Measurements from ENCODE around the gene KIF25.

DNA sequence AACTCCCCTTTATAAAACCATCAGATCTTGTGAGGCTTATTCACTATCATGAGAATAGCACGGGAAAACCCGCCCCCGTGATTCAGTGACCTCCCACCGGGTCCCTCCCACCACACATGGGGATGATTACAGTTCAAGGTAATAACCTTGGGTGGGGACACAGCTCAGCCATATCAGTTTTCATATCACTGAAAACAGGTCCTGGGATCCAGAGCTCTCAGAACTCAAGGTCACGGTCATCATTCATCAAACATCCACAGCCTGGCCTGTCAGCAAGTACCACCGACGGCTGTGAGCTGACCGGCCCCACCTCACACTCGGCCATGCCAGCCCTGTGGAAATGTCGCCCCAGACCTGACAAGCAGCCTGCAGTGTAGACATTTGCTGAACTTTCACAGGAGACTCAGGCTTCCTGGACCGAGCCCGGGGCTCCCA lies 95.6 kb downstream of the KIF25 start:
- TF ChIP-seq CTCF (IDR thresholded peaks at IDR 0.05 in 4 of 5, conservative IDR thresholded peaks at IDR 0.05 in 1 of 5) (no peak), POLR2A (IDR thresholded peaks at IDR 0.05) (no peak)

All from gastrocnemius medialis (tissue), 4 donors.